ENCODE results near the gene PTHLH.

DNA sequence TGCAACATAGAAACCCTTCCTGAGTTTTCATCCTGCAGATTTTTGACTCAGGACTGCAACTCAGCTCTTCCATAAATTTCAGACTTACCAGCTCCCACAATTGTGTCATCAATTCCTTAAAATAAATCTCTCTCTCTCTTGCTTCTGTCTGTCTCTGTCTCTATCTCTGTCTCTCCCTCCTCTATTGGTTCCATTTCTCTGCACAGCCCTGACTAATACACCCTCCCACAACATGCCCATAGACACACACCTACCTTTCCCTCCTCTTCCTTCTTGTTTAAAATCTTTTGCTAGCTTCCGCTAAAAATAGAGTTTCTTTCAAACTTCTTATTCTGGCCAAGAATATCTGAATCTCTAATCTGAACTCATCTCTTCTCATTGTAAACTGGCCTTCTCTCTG lies 22.9 kb upstream of the PTHLH start:
- TF ChIP-seq CTCF (IDR thresholded peaks at IDR 0.05) (no peak), POLR2A (IDR thresholded peaks at IDR 0.05) (no peak)

Data from esophagus squamous epithelium (tissue), 4 donors.